ENCODE results near the gene AP1M2.

GRCh38 chr19:10557603-10558197 lies 29.4 kb downstream of the AP1M2 start:
- TF ChIP-seq, protein P1, sequence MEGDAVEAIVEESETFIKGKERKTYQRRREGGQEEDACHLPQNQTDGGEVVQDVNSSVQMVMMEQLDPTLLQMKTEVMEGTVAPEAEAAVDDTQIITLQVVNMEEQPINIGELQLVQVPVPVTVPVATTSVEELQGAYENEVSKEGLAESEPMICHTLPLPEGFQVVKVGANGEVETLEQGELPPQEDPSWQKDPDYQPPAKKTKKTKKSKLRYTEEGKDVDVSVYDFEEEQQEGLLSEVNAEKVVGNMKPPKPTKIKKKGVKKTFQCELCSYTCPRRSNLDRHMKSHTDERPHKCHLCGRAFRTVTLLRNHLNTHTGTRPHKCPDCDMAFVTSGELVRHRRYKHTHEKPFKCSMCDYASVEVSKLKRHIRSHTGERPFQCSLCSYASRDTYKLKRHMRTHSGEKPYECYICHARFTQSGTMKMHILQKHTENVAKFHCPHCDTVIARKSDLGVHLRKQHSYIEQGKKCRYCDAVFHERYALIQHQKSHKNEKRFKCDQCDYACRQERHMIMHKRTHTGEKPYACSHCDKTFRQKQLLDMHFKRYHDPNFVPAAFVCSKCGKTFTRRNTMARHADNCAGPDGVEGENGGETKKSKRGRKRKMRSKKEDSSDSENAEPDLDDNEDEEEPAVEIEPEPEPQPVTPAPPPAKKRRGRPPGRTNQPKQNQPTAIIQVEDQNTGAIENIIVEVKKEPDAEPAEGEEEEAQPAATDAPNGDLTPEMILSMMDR (optimal IDR thresholded peaks at IDR 0.05 in 1 of 3, IDR thresholded peaks at IDR 0.05 in 1 of 3, conservative IDR thresholded peaks at IDR 0.05 in 1 of 3; ENCODE audit: extremely low read depth in 1 of 3, insufficient read depth in 2 of 3, low read length in 3 of 3): no peak
- TF ChIP-seq EZH2 (IDR thresholded peaks at IDR 0.05; ENCODE audit: low read length): no peak

All from keratinocyte (primary cell).